IMR-90 (cell line): Measurements from ENCODE around the gene RAD51B. TPM values are rescaled to one million over a fixed set of nuclear protein-coding genes. Genes with fewer than 3 reads are reported as not detected.
A peak's percentile ranks its signal among the peaks of the same experiment; 100 is the strongest.

Source experiments
- ATAC-seq: fragments of 200-7000 bp; cut with Tn5 transposase; 2 replicates; pipeline ENCODE4 v1.9.1; 2020; ENCODE audit warnings: low read depth, mild to moderate bottlenecking, moderate library complexity
- BruUV-seq: library from RNA; stranded (reverse); fragments of 400-500 nt; replicated peaks from 2 replicates; lab custom pipeline; 2021; lab: Mats Ljungman, UMichigan
- CTCF ChIA-PET: fragments of 300-600 bp; formaldehyde crosslinking; extraction: SDS; loops from one replicate; lab custom pipeline; 2021; ENCODE audit warnings: antibody characterized with exemption; lab: Yijun Ruan, JAX
- POLR2A ChIA-PET: fragments of 300-600 bp; sonication (Branson Sonifier 250); formaldehyde crosslinking; loops from one replicate; lab custom pipeline; 2022; ENCODE audit warnings: antibody characterized with exemption; ENCODE audit not compliant: unreplicated experiment; lab: Charles Lee
- DNase-seq: peaks from one replicate; pipeline ENCODE4 v3.0.0; 2013
- H2AFZ ChIP-seq: replicated peaks from 2 replicates; pipeline ENCODE3; 2013; ENCODE audit warnings: low read length, mild to moderate bottlenecking; ENCODE audit not compliant: poor library complexity
- H2AK5ac ChIP-seq: 2 replicates; pipeline ENCODE4 v1.6.1; 2013; ENCODE audit warnings: low read depth, low read length, inconsistent platforms
- H2AK9ac ChIP-seq: replicated peaks from 2 replicates; pipeline ENCODE3; 2013; ENCODE audit warnings: mild to moderate bottlenecking, low read depth, low read length, moderate library complexity; ENCODE audit not compliant: poor library complexity
- H2BK120ac ChIP-seq: 2 replicates; pipeline ENCODE4 v1.6.1; 2013; ENCODE audit warnings: low read depth, low read length, inconsistent platforms
- H2BK15ac ChIP-seq: 3 replicates; pipeline ENCODE4 v1.6.1; 2013; ENCODE audit warnings: low read depth, low read length, inconsistent platforms
- H2BK20ac ChIP-seq: 2 replicates; pipeline ENCODE4 v1.6.1; 2013; ENCODE audit warnings: low read depth, mild to moderate bottlenecking, inconsistent platforms, low read length, moderate library complexity
- H2BK5ac ChIP-seq: 2 replicates; pipeline ENCODE4 v1.6.1; 2013; ENCODE audit warnings: mild to moderate bottlenecking, low read depth, low read length, inconsistent platforms; ENCODE audit not compliant: poor library complexity, severe bottlenecking
- H3K14ac ChIP-seq: replicated peaks from 2 replicates; pipeline ENCODE4 v1.6.1; 2013; ENCODE audit warnings: low read depth, low read length, inconsistent platforms
- H3K18ac ChIP-seq: 2 replicates; pipeline ENCODE4 v1.6.1; 2013; ENCODE audit warnings: low read depth, low read length, control low read depth
- H3K23ac ChIP-seq: 2 replicates; pipeline ENCODE4 v1.6.1; 2013; ENCODE audit warnings: low read depth, low read length, inconsistent platforms
- H3K27ac ChIP-seq: 2 replicates; pipeline ENCODE4 v1.5.1; 2013; ENCODE audit warnings: mild to moderate bottlenecking, control low read depth, low read length; ENCODE audit not compliant: insufficient read depth
- H3K27me3 ChIP-seq: 2 replicates; pipeline ENCODE4 v1.6.1; 2013; ENCODE audit warnings: low read length; ENCODE audit not compliant: control insufficient read depth, insufficient read depth
- H3K36me3 ChIP-seq: 2 replicates; pipeline ENCODE4 v1.6.1; 2013; ENCODE audit warnings: low read length, mixed read lengths; ENCODE audit not compliant: control insufficient read depth, insufficient read depth
- H3K4ac ChIP-seq: 2 replicates; pipeline ENCODE4 v1.6.1; 2013; ENCODE audit warnings: low read depth, low read length, inconsistent platforms
- H3K4me1 ChIP-seq: 2 replicates; pipeline ENCODE4 v1.6.1; 2013; ENCODE audit warnings: low read length, mixed read lengths; ENCODE audit not compliant: control insufficient read depth, insufficient read depth
- H3K4me2 ChIP-seq: 2 replicates; pipeline ENCODE4 v1.6.1; 2013; ENCODE audit warnings: low read depth, mild to moderate bottlenecking, control low read depth, low read length, moderate library complexity
- H3K4me3 ChIP-seq: 2 replicates; pipeline ENCODE4 v1.5.1; 2013; ENCODE audit warnings: low read depth, mild to moderate bottlenecking, control low read depth, low read length, moderate library complexity; ENCODE audit not compliant: insufficient read depth
- H3K56ac ChIP-seq: 2 replicates; pipeline ENCODE4 v1.6.1; 2013; ENCODE audit warnings: low read length, inconsistent platforms; ENCODE audit not compliant: insufficient read depth; ENCODE audit errors: extremely low read depth
- H3K79me1 ChIP-seq, 2 experiments: 2 replicates each; pipeline ENCODE4 v1.6.1; 2013; ENCODE audit warnings: low read length in 2 of 2, inconsistent platforms in 1 of 2, low read depth in 1 of 2
- H3K9ac ChIP-seq: 2 replicates; pipeline ENCODE4 v1.6.1; 2013; ENCODE audit warnings: low read depth, low read length, control low read depth
- H3K9me1 ChIP-seq: 2 replicates; pipeline ENCODE4 v1.6.1; 2013; ENCODE audit warnings: low read length, inconsistent platforms; ENCODE audit not compliant: insufficient read depth
- H3K9me3 ChIP-seq: 2 replicates; pipeline ENCODE4 v1.6.1; 2013; ENCODE audit warnings: low read length; ENCODE audit not compliant: control insufficient read depth, insufficient read depth
- H4K20me1 ChIP-seq: 2 replicates; pipeline ENCODE4 v1.6.1; 2013; ENCODE audit warnings: low read length, inconsistent platforms; ENCODE audit not compliant: insufficient read depth
- H4K5ac ChIP-seq: 2 replicates; pipeline ENCODE4 v1.6.1; 2013; ENCODE audit warnings: mild to moderate bottlenecking, low read depth, low read length, control low read depth
- H4K8ac ChIP-seq, 2 experiments: 2 replicates each; pipeline ENCODE4 v1.6.1; 2013; ENCODE audit warnings: low read depth in 2 of 2, low read length in 2 of 2, control low read depth in 1 of 2, inconsistent platforms in 1 of 2
- H4K91ac ChIP-seq: 2 replicates; pipeline ENCODE4 v1.6.1; 2013; ENCODE audit warnings: low read depth, low read length, inconsistent platforms; ENCODE audit not compliant: insufficient read depth
- CEBPB ChIP-seq: IDR thresholded peaks from 2 replicates; pipeline ENCODE4 v1.6.1; 2012; ENCODE audit warnings: low read depth, low read length, improper control_type of control experiment
- MAFK ChIP-seq: IDR thresholded peaks from 2 replicates; pipeline ENCODE4 v1.6.1; 2012; ENCODE audit warnings: low read depth, low read length, improper control_type of control experiment
- MAZ ChIP-seq: IDR thresholded peaks from 2 replicates; pipeline ENCODE4 v1.6.1; 2012; ENCODE audit warnings: low read depth, mild to moderate bottlenecking, low read length, improper control_type of control experiment, moderate library complexity, borderline replicate concordance
- WGBS, 2 experiments: methylation state at CpG; one replicate each; pipeline versions ENCODE4 v1.1.5 to v1.1.7; 2013; ENCODE audit warnings: missing lambda C conversion rate in 2 of 2; ENCODE audit not compliant: insufficient read length in 1 of 2; ENCODE audit errors: extremely low coverage in 2 of 2; 5-methylcytosine and 5-hydroxymethylcytosine counted together
- dilution Hi-C: fragments of 300-500 bp; cut with HindIII; formaldehyde crosslinking; loops from one replicate; pipeline ENCODE4 v1.14.3; 2018; ENCODE audit warnings: low sequenced_read_pairs; ENCODE audit not compliant: unreplicated experiment
- in situ Hi-C: fragments of 300-500 bp; cut with MboI; formaldehyde crosslinking; loops from 3 replicates; pipeline ENCODE4 v1.14.3; 2019; ENCODE audit warnings: low sequenced_read_pairs, inconsistent platforms, mixed read lengths
- intact Hi-C: fragments of 100-400 bp; cut with micrococcal nuclease; formaldehyde crosslinking; loops from 2 replicates; pipeline ENCODE4 v1.10.0; 2022
- polyA plus RNA-seq, 3 experiments: library from polyadenylated mRNA; depleted of rRNA; stranded (reverse); fragments of >200 nt; gene quantifications; 2 replicates each; pipeline ENCODE4 v1.2.3, GENCODE V29; 2012; ENCODE audit warnings: low replicate concordance in 1 of 3
- total RNA-seq: library from RNA; depleted of rRNA; stranded (reverse); fragments of >200 nt; gene quantifications from 2 replicates; pipeline ENCODE4 v1.2.3, GENCODE V29; 2012
- TF ChIP-seq, protein P1 (sequence below): fragments of 150-350 bp; IDR thresholded peaks from 2 replicates; pipeline ENCODE4 v1.6.1; 2016; ENCODE audit warnings: low read depth, mild to moderate bottlenecking, low read length, moderate library complexity, borderline replicate concordance

RAD51B gene
- total and polyA plus RNA-seq, 2 of the 4 experiments (the other 2 are of a cell fraction) = 5.1 to 18.8 TPM

- Histone ChIP-seq H2BK15ac (no peak overlapping the region), H3K23ac (no peak overlapping the region; the same call in 1 of the 2 replicates), H2AK9ac (peak overlapping the region; percentile 51), H2BK120ac (no peak overlapping the region), H3K4me3 (no peak overlapping the region), H3K36me3 (no peaks in the 10 kb centered on the region), H2BK20ac (no peak overlapping the region), H2BK5ac (no peak overlapping the region), H4K20me1 (no peaks in the 10 kb centered on the region), H4K8ac (no peak overlapping the region), H2AFZ (peak overlapping the region; percentile 67), H3K56ac (no peak overlapping the region), H3K4ac (0 out of 2 replicates have a peak overlapping the region, but pooled peaks have one; percentile 30), H3K9ac (no peak overlapping the region), H3K9me1 (peaks cover 2% of the 10 kb centered on the region; the same call in 1 of the 2 replicates), H3K4me2 (no peak overlapping the region), H3K4me1 (no peaks in the 10 kb centered on the region), H3K27me3 (no peaks in the 10 kb centered on the region), H3K18ac (no peak overlapping the region), H2AK5ac (no peak overlapping the region), H3K9me3 (peaks cover 11% of the 10 kb centered on the region), H3K14ac (no peak overlapping the region; the same call in 1 of the 2 replicates), H3K27ac (no peak overlapping the region), H3K79me1 (no peaks in the 10 kb centered on the region), H4K91ac (peak overlapping the region; percentile 50; the same call in 1 of the 2 replicates), H4K5ac (no peak overlapping the region)
- no peak for ATAC-seq
- 75% methylated on average over 1 of the region's 3 CpGs; no CpG with 5 or more reads in 1 of the 2 experiments for WGBS, 2 experiments
- dilution Hi-C loops (no loop called here), in situ Hi-C loops (no loop called here), intact Hi-C loops (no loop called here)
- BruUV-seq = no TSS peak
- ChIA-PET CTCF (no interaction called here), POLR2A (no interaction called here)
- TF ChIP-seq, protein P1, sequence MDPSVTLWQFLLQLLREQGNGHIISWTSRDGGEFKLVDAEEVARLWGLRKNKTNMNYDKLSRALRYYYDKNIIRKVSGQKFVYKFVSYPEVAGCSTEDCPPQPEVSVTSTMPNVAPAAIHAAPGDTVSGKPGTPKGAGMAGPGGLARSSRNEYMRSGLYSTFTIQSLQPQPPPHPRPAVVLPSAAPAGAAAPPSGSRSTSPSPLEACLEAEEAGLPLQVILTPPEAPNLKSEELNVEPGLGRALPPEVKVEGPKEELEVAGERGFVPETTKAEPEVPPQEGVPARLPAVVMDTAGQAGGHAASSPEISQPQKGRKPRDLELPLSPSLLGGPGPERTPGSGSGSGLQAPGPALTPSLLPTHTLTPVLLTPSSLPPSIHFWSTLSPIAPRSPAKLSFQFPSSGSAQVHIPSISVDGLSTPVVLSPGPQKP = no peak
- no peak for TF ChIP-seq MAZ
- peak; percentile 63; the same call in 1 of the 2 replicates for TF ChIP-seq CEBPB
- TF ChIP-seq MAFK = no peak
- no peak for DNase-seq
Observed at GRCh38 chr14:68097727-68098126, 278.1 kb downstream of the RAD51B start.
